Testis (tissue), 2 donors: ENCODE results near the gene KRT2.

ENCODE experiments used
- CTCF ChIP-seq, 3 experiments: fragments of 450-650 bp in 2 of 3; fragments of 200-600 bp in 1 of 3; sonication (generic) in 1 of 3; IDR thresholded peaks; one replicate each; pipeline ENCODE4 v1.5.1; 2016 to 2019; ENCODE audit warnings: antibody characterized with exemption in 3 of 3, mild to moderate bottlenecking in 2 of 3, moderate library complexity in 1 of 3
- POLR2A ChIP-seq: fragments of 450-650 bp; IDR thresholded peaks from one replicate; pipeline ENCODE4 v1.6.1; 2017; ENCODE audit warnings: antibody characterized with exemption, mild to moderate bottlenecking, moderate library complexity

DNA sequence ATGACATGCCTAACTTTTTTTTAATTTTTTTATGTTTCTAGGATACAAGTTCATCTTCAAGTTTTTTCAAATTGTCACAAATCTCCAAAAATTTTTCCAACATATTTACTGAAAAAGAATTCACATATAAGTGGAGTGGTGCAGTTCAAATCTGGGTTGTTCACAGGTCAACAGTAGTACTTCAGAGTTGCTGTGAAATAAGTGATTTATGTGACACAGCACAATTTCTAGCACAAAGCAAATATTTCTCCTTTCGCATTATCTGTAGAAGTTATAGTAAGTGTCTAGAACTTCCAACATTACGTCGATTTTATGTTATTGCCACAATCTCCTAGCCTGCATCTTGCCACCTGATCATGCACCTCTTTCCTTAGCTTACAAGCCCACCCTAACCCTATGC lies 9.7 kb upstream of the KRT2 start:
- TF ChIP-seq CTCF (IDR thresholded peaks at IDR 0.05) (no peak), POLR2A (no peak)
